HG03045 (cell line): ENCODE data around the gene MRAS.

Source experiments
- ATAC-seq: cut with Tn5 transposase; IDR thresholded peaks from one replicate; pipeline ENCODE4 v1.9.1; 2021; ENCODE audit warnings: mild to moderate bottlenecking, moderate library complexity; ENCODE audit not compliant: unreplicated experiment

MRAS gene

DNA sequence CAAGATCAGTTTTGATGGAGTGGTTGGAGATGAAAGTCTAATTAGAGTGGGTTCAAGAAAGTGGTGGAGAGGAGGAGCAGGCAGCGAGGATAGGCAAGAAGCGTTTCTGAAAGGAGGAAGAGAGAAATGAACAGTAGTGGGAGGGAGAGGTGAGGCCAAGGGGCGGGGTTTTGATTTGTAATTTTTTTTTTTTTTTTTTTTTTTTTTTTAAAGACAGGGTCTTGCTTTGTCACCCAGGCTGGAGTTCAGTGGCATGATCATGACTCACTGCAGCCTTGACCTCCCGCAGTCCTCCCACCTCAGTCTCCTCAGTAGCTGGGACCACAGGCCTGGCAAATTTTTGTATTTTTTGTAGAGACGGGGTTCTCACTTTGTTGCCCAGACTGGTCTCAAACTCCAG, 36.6 kb downstream of the MRAS start:
- no peak for ATAC-seq

DNA sequence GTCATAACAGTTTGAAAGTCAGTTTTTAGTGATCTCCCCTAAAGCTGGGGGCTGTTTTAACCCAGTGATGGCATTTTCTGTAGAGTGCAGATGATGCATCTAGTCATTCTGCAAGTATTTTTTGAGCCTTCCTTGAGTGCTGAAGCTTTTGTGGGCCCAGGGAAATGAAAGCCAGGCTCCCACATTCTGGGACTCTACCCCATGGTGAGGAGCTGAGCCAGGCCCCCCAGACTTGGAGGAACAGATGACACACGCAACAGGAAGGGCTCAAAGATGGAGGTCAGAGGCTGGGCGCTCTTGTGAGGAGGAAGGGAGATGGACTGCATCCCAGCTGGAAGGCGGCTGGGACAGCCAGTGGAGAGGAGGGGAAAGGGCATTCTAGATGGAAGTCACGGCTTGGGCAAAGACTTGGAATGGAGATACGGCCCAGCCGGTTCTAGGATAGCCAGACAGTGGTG, 40.8 kb downstream of the MRAS start:
- ATAC-seq = no peak

DNA sequence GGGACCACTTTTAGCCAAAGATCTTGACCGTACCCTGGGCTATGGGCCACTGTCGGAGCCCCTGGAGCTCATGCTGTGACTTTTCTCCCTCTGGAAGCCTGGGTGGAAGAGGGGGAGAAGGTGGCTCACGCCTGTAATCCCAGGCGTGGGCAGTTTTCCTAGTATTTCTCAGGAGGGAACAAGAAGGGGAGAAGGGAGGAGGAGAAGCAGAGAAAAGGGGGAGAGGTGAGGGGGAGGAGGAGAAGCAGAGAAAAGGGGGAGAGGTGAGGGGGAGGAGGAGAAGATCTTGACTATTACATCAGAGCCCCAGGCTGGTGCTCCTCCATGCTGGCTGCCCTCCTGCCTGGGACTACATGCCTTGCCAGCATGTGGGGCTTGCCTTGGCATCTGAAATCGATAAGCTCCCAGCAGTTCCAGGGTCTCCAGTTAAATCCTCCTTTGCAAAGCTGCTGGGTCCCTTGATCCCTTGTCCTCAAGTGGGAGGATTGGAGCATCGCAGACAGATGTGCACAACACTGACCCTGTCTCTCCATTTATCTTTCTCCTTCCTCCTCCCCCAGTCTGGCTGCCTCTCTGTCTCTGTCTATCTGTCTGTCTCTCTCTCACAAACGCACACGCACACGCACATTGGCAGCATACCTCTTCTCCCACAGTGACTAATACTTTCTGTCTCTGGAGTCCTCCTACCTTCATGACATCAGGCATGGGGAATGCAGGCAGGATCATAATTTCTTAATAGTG, 41.6 kb downstream of the MRAS start:
- no peak for ATAC-seq

DNA sequence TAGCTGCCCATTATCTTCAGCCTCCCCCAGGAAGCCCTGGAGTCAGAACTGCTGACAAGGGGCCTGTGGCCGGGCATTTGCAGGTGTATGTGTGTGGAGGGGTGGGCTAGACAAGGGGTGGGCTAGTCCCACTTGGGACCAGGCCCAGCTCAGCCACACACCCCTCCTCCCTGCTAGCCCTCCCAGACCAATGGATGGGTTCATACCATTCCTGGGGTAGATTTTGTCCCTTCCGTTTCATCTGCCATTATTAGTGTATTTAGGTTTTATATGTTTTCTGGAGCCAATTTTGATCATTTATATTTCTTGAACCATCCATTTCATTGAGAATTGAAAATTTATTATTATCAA, 42.2 kb downstream of the MRAS start:
- ATAC-seq = no peak

DNA sequence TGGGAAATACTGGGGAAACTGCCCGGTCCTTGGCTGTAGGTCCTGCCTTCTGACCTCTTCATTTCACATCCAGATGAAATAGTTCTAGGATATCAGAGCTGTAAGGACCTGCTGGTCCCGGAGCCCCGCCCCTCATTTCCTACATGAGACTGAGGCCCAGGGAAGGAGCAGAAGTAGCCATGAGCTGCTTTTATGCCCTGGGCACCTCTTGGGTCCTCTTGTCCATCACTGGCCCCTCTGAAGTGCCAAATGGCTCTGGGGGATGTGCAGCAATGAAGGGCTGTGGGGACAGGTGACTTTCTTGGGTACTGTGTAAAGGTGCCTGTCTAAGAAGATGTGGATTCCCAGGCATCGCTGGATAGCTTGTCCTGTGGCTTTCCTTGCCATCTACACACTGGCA, 45.8 kb downstream of the MRAS start:
- ATAC-seq = no peak

DNA sequence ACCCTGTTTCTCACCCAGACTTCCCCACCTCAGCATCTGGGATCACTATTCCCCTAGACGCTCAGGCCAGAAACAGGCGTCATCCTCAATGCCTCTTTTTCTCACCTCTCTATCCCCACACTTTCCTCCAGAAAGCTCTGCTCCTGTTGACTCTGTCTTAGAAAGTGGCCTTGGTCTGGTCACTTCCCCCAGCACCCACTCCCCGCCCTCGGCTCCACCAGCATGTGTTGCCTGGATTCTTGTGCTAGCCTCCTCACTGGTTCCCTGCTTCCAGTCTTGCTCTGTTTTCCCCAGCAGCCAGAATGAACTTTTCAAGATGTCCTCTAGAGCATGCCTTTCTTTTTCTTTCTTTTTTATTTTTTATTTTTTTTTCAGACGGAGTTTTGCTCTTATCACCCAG, 46.3 kb downstream of the MRAS start:
- no peak for ATAC-seq

DNA sequence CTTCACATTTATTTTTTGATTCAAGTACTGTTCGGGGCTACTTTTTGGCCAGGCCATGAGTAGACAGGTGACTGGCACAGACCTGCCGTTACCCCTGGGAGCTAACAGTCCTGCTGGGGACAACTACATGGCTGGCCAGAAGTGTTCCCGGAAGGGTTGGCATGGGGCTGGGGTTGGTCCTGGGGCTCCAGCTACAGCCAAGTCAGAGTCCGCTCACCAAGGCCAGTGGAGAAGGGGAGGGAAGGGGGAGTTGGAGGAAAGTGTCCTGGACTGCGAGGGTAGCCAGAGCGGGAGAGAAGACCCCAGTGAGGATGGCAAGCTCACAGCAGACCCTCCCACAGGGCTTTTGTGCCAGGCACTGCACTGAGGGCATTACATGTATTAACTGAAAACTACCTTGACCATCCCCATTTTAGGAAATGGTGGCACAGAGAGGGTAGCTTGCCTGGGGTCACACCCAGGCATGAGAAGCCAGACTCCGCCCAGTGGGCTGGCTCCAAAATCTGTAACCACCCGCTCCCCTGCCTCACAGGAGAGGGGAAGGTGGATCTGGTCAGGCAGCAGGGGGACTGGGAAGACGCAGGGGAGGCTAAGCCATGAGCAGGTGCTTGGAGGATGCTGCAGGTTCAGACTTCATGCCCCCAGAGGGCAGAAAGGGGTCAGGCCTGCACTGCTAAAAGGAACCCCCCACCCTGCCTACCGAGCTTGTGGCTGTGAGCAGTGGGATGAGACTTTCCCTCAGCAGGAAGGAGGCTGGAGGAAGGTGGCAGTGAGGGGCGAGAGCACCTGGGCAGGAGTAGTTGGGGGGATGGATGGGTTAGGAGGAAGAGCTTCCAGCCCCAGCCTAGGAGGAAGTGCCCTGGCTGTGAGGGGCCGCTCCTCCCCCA, 47.7 kb downstream of the MRAS start:
- no peak for ATAC-seq

DNA sequence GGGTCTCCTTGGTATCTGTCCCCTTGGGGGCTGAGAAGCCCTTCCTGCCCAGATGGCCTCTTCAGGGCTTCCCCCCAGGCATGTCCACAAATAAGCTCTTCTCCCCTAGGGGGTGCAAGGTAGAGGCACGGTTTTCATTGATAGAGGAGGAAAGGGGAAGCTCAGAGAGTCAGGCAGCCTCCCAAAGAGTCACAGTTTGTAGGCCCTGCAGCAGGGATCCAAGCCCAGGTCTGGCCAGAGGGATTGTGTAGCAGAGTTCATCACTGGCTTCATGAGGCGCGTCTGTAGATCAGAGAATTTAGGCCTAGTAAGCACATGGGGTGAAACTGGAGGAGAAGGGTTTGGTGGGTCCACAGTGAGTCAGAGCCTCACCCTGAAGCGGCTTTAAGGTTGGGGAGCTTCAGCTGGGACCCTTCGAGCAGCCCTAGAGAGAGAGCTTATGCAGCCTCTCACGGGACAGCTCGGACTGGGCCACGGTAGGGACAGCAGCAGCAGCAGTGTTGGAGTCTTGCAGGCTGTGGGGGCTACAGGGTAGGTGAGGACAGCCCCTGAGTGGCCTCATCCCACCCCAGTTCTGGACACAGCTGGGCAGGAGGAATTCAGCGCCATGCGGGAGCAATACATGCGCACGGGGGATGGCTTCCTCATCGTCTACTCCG, 48.5 kb downstream of the MRAS start:
- ATAC-seq = no peak

DNA sequence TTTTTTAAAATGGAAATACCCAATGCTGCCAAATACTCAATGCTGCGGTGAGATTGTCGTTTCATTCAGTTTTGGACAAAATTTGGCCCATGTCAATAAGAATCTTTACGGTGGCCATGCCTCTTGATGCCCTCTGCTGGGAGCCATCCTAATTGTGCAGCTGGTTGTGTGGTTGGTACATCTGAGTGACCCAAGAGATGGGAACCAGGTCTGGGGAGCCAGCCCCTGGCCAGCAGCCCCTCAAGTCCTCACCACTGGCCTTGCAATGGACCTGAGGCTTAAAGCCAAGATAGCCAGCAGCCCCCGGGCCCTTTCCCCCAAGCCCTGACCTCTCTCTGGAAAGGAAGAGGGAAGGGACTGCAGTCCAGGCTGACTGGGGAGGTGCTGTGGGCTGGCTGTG, 49.6 kb downstream of the MRAS start:
- no peak for ATAC-seq

DNA sequence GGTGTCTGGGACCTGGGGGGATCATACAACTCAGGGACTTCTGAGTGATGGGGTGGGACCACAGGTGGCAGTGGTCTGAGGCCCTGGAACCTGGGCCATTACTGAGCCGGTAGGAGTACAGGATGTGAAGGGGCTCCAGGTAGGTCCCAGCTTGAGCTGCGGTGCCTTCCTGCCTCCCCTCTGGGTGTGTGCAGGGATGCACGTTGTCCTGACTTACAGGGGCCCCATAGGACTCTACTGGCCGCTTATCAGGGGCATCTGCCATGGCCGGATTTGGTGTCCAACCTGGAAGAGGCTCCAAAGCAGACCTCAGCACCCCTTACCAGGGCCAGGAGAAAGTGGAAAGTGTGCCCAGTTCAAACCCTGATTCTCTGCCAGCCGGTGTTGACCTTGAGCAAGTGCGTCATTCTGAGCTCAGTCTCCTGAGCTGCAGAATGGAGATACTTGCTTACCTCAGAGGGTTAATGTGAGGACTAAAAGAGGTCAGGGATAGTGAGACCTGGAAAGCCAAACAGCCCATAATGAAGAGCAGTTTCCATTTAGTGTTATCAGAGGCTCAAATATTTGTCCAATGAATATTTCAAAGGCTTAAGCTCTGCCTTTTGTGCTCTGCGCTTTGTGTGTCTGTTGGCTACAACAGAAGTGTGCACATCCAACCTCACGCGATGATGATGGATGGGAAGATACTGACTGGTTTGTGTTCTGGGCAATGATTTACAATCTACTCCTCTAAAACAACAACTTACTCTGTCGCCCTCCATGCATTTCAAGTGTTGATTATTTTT, 50.6 kb downstream of the MRAS start:
- ATAC-seq = no peak

DNA sequence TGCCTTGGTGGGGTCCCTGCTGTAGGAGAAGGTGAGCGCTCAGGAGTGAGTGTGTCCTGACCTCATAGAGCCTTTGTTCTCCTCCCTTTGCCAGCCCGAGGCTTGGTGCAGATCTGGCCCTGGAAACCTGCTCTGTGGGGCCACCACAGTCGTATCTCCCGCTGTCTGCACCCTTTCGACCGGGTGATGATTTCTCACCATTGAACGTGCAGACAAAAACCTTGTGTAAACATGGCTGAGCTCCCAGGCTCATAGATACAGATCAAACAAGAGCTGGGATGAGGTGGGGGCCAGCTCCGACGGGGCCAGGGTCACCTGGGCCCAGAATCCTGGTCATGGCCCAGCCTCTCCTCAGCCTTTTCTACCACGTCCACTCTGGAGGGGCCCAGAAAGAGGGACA, 51.4 kb downstream of the MRAS start:
- no peak for ATAC-seq

DNA sequence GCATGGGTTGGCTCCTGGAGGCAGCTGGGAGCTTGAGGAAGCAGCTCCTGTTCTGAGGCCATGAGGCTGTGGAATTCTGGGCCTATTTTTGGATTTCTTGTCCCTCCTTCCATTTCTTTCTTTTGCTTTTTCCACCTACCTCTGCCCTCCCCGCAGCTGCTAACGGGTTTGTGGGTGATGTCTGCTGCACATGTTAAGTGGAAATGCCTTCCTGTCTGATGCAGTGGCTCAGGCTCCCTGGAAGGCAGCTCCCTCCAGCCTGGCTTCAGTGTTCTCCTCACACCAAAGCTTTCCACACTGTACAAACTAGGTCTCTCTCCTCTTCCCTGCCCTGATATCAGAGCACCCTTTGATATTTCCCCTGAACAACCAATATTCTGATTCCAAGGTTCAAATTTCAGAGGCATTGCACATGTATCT, 52.3 kb downstream of the MRAS start:
- no peak for ATAC-seq

DNA sequence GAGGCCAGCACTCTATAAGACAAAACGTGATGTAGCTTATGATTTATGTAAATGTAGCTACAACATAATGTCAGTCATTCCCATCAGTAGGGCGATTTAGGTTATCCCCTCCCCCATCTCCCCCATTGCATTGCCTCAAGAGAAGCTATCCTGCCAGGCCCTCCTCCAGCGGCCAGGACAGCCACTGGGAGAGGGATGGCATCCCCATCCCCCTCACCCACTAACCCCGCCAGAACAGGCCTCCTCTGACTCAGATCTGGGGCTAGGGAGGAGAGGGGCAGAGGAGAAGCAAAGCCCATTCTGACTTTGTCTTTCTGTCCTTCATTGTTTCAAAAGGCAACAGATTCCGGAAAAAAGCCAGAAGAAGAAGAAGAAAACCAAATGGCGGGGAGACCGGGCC, 53.5 kb downstream of the MRAS start:
- no peak for ATAC-seq

DNA sequence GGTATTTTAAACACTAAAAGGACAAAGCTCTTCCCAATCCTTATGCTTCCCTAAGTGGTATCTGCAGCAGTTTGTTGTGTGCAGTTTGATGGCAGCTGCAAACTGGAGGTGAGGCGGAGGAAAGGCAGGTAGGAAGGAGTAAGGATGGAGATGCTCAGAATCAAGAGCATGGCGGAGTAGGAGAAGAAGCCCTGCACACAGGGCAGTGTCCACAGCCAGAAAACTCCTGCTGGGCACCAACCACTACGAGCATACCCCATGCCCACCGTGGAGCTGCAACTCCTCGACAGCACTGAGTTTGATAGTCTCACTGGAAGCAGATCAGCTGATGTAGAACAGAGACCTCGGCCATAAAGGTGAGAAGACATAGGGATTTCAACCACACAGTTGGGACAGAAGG, 55.7 kb downstream of the MRAS start:
- ATAC-seq = no peak

DNA sequence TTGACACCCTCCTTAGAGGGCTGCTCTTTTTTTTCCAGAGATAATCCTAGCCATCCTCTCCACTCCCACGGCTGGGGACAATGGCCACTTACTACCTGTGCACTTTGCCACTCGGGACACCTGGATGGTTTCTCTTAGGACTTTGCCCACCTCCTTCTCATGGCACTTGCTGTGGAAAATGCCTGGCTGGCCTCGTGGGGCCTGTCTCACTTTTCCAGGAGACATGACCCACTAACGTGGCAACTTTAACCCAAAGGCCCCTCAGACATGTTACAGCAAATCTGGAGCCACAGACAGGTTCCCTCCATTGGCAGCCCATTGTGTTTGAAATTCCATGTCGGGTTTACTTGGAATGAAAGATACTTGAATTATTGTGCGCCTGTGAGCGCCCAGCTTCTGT, 56.6 kb downstream of the MRAS start:
- ATAC-seq = no peak

DNA sequence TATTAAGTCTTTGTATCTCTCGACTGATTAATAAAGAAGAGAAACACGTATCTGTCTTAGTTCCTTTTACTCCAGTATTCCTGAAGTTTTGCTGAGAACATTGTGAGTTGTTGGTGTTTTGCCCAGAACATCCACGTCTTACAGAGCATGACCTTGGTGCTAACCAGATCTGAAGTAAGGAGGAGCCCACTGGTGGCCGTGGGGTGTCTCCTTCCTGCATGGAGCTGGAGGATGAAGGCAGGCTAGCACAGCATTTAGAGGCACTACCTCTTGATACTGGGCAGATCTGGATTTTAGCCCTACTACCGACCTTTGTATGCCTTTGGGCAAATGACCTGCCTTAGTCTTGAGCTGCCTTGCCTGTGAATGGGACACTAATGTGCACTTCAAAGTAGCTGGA, 57.1 kb downstream of the MRAS start:
- ATAC-seq = no peak

DNA sequence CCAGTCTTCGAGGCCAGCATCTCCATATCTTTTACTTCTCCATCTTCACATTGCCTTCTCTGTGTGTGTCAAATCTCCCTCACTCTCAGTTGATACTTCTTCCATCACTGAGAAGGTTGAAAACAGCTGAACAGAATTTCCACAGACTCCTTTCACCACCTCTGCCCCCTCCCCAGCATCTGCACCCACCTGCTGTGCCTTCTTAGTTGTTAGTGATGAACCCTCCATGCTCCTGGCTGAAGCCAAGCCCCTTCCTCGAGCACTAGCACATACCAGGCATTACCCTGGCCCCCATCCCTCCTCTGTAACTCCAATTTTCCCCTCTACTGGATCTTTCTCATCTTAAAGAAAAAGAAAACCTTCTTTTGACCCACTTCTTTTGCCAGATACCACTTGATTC, 58.2 kb downstream of the MRAS start:
- no peak for ATAC-seq

DNA sequence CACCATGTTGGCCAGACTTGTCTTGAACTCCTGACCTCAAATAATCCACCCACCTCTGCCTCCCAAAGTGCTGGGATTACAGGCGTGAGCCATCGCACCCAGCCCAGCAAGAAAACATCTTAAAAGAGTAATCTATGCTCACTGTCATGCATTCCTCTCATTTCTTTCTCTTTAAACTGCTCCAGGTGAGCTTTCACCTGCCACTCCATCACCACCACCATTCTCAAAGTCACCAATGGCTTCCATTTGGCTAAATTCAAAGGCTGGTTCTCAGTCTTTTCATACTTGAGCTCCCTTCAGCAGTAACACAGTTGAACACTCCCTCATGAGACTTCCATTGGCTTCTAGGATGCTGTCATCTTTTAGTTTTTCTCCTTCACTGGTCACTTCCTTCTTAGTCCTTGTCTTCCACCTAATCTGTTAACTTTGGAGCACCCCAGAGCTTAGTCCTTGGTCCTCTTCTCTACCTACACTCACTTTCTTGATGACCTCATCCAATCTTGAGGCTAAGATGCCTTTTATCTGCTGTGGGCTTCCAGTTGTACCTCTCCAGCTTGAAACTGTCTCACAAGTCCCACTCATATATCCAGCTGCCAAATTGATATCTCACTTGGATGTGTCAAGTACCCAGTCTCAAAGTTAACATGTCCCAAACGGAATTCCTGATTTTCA, 59.0 kb downstream of the MRAS start:
- ATAC-seq = no peak

DNA sequence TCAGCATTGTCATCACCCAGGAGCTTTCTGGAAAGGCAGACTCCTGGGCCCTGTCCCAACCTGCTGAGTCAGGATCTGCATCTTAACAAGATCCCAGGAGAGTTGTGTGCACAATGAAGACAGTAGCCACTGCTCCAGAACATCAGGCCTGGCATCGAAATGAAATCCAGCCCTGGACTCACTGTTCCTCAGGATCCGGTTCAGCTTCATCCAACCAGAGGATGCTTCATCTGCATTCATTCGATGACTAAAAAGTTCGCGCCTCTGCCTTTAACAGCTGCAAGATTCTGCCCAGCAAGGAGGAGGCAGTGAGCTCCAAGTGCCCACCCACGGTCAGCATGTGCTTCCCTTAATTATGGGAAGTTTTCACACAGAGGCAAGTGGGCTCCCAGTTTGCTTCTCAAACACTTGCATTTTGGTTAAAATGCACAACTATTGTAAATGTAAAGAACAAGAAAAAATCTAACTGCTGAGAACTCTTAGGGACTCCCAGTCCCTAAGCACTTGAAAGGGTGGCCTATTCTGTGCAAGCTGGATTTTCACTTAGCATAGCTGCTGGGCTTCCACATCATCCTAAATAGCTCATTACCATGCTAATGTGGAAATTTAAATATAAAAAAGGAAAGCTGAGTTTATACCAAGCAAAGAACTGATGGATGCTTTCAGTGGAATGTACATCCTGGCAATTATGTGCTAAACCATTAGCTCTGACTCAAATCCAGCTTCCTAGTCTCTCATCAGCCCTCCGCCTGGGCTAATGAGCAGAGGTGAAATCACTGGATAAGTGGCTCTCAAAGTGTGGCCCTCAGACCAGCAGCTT, 60.6 kb downstream of the MRAS start:
- ATAC-seq = no peak
